GM21619 (cell line): ENCODE measurements around the gene CINP.

Experiments
- ATAC-seq: cut with Tn5 transposase; IDR thresholded peaks from one replicate; pipeline ENCODE4 v1.9.1; 2021; ENCODE audit not compliant: unreplicated experiment

Gene CINP

GRCh38 chr14:102362545-102363181 lies at the start of gene CINP, which contains the start of gene TECPR2:
Gene CINP (minus strand): TSS chr14:102362890. CDS start chr14:102362851, 39 bp downstream.
Gene TECPR2 (plus strand): TSS chr14:102362941. CDS start chr14:102376722, 13,781 bp downstream.
- ATAC-seq: peak; percentile 78

GRCh38 chr14:102408724-102409123 lies 46.0 kb upstream of the CINP start:
- no peak for ATAC-seq

GRCh38 chr14:102407258-102407657 lies 44.6 kb upstream of the CINP start:
- no peak for ATAC-seq

GRCh38 chr14:102403028-102403427 lies 40.3 kb upstream of the CINP start:
- ATAC-seq: no peak

- no peak for ATAC-seq
These were observed 33.8 kb upstream of the CINP start for GRCh38 chr14:102396521-102396920.

- ATAC-seq: no peak
These were observed 32.2 kb upstream of the CINP start for GRCh38 chr14:102394717-102395375.

GRCh38 chr14:102392506-102392905 lies 29.8 kb upstream of the CINP start:
- ATAC-seq: no peak

GRCh38 chr14:102390064-102390855 lies 27.6 kb upstream of the CINP start:
- ATAC-seq: no peak

GRCh38 chr14:102389246-102389645 lies 26.6 kb upstream of the CINP start:
- ATAC-seq: no peak

GRCh38 chr14:102387086-102387485 lies 24.4 kb upstream of the CINP start:
- ATAC-seq: no peak

GRCh38 chr14:102378830-102379229 lies 16.1 kb upstream of the CINP start:
- no peak for ATAC-seq

- no peak for ATAC-seq
These were observed 15.0 kb upstream of the CINP start for GRCh38 chr14:102377696-102378095.

- ATAC-seq: no peak
These were observed 12.4 kb upstream of the CINP start for GRCh38 chr14:102375119-102375518.

GRCh38 chr14:102374264-102374663 lies 11.6 kb upstream of the CINP start:
- ATAC-seq: no peak

- no peak for ATAC-seq
These were observed 10.4 kb upstream of the CINP start for GRCh38 chr14:102373110-102373509.

- no peak for ATAC-seq
These were observed 8.7 kb upstream of the CINP start for GRCh38 chr14:102371361-102371760.

- no peak for ATAC-seq
These were observed 7.7 kb upstream of the CINP start for GRCh38 chr14:102370305-102370809.

- peak; percentile 24 for ATAC-seq
These were observed 673 bp upstream of the CINP start for GRCh38 chr14:102363182-102363943.

GRCh38 chr14:102362084-102362483 lies 606 bp downstream of the CINP start:
- ATAC-seq: no peak

- ATAC-seq: no peak
These were observed 2.3 kb downstream of the CINP start for GRCh38 chr14:102360388-102360787.

GRCh38 chr14:102359341-102359740 lies 3.3 kb downstream of the CINP start:
- ATAC-seq: no peak
